ENCODE measurements around the gene APH1B. TPM values are rescaled to one million over a fixed set of nuclear protein-coding genes. Genes with fewer than 3 reads are reported as not detected.

Gene APH1B
- total RNA-seq, 2 donors from 2014 or later, result 20.0 to 35.0 TPM

DNA sequence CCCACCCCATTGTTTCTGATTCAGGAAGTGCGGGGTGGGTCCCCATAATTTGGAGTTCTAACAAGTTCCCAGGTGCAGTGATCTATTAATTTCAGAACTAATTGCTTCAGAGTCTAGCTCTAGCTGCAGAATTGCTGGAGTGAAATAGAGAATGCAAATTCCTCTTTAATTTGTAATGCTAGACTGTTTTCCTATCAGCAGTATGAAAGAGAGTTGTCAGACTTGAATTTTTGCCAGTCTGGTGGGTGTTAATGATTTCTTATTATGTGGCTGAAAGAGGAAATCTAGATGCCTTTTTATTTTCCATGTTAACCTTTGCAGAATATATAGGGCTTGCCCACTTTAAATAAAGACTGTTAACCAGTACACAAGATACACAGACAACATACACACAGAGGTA is 23.7 kb downstream of the APH1B start:
- H3K4me3 ChIP-seq, result no peak overlapping the region
- no peak overlapping the region for H3K27ac ChIP-seq
- TF ChIP-seq POLR2A (IDR thresholded peaks at IDR 0.05) (no peak), POLR2AphosphoS5 (IDR thresholded peaks at IDR 0.05) (no peak), CTCF (IDR thresholded peaks at IDR 0.05) (no peak)
- no peaks in the 10 kb centered on the region for H3K9me3 ChIP-seq
- no peaks in the 10 kb centered on the region for H3K36me3 ChIP-seq
- H3K4me1 ChIP-seq (replicated peaks), result no peaks in the 10 kb centered on the region
- no peak for DNase-seq (ENCODE audit: low spot score)
- 59% methylated on average over 1 of the region's 1 CpG for WGBS
- no peaks in the 10 kb centered on the region for H3K27me3 ChIP-seq (replicated peaks; ENCODE audit: insufficient read depth)
- intact Hi-C loops (cut with DNase I), result no loop called here

DNA sequence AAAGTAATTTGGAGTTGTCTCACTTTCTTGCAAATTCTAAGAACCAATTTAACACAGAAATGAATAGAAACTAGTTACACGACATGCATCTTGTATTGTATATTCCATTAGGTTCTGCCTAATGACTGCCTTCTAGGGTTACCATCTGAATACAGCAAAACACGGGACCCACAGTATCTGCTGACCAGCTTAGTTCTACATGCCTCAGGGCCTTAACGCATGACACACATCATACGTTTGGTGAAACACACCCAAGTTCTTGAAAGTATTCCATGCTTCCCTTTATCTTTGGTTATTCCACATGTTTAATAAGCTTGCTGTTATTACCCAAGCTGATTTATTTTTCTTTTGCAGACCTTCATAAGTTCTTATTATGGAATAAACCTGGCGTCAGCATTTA is 27.9 kb downstream of the APH1B start:
- H3K36me3 ChIP-seq, result no peaks in the 10 kb centered on the region
- WGBS, result 93% methylated on average over 5 of the region's 5 CpGs
- intact Hi-C loops (cut with DNase I), result no loop called here
- no peaks in the 10 kb centered on the region for H3K27me3 ChIP-seq (replicated peaks; ENCODE audit: insufficient read depth)
- no peak for TF ChIP-seq CTCF (IDR thresholded peaks at IDR 0.05)
- TF ChIP-seq POLR2AphosphoS5 (IDR thresholded peaks at IDR 0.05), result no peak
- no peak for TF ChIP-seq POLR2A (IDR thresholded peaks at IDR 0.05)
- no peak for DNase-seq (ENCODE audit: low spot score)
- no peak overlapping the region for H3K4me3 ChIP-seq
- H3K9me3 ChIP-seq, result no peaks in the 10 kb centered on the region
- no peaks in the 10 kb centered on the region for H3K4me1 ChIP-seq (replicated peaks)
- no peak overlapping the region for H3K27ac ChIP-seq

DNA sequence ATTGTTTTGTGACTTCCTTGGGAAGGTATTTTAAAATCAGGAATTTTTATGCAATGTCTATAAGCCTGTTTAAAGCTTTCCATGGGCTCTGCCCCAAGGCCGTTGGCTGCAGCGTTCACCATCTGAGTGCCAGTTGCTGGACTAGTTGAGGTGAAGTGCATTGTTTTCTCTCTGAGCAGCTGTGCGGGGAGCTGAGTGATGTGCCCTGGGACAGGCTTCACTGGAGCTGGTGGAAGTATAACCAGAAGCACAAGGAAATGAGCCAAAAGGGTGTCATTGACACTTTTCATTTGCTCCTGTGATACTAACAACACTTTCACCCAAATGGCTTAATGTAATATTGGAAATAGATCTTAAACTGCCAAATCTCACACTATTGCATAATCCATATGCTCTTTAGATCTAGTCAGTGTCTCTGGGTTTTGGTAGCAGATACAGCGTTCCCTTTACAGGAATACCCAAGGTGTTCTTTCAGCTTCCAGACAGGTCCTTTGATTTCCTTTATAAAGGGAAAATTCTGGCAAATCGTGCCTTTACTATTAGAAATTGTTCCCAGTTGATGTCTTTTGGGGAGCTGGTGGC is 29.2 kb downstream of the APH1B start:
- Histone ChIP-seq H3K27ac (no peak overlapping the region), H3K4me3 (no peak overlapping the region), H3K4me1 (replicated peaks) (no peaks in the 10 kb centered on the region), H3K9me3 (no peaks in the 10 kb centered on the region), H3K27me3 (replicated peaks; ENCODE audit: insufficient read depth) (no peaks in the 10 kb centered on the region), H3K36me3 (no peaks in the 10 kb centered on the region)
- TF ChIP-seq POLR2AphosphoS5 (IDR thresholded peaks at IDR 0.05) (no peak), CTCF (IDR thresholded peaks at IDR 0.05) (no peak), POLR2A (IDR thresholded peaks at IDR 0.05) (no peak)
- WGBS, result 69% methylated on average over 5 of the region's 5 CpGs
- no peak for DNase-seq (ENCODE audit: low spot score)
- intact Hi-C loops (cut with DNase I), result no loop called here

GRCh38 chr15:63308491-63308890 is 31.1 kb downstream of the APH1B start:
- intact Hi-C loops (cut with DNase I), result no loop called here
- 59% methylated on average over 4 of the region's 4 CpGs for WGBS
- no peaks in the 10 kb centered on the region for H3K4me1 ChIP-seq (replicated peaks)
- TF ChIP-seq CTCF (IDR thresholded peaks at IDR 0.05), result no peak
- H3K36me3 ChIP-seq, result no peaks in the 10 kb centered on the region
- H3K9me3 ChIP-seq, result no peaks in the 10 kb centered on the region
- DNase-seq (ENCODE audit: low spot score), result no peak
- no peaks in the 10 kb centered on the region for H3K27me3 ChIP-seq (replicated peaks; ENCODE audit: insufficient read depth)
- H3K4me3 ChIP-seq, result no peak overlapping the region
- H3K27ac ChIP-seq, result no peak overlapping the region

DNA sequence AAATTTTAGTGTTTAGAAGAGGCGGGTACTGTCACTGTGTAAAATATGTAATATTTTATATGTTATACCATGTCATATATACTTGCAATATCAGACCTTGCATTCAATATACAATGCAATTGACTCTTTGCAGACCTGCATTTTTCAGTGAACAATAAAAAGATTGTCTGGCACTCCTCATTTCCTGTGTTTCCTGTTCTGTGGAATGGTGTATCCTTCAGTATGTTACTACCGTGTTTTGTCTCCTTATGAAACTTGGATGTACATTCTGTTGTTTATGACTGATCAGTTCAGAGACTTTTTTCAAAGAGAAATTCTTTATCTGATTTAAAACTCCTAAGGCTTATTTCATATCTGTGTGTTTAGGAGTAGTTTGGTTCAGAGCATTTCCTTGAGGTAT is 31.5 kb downstream of the APH1B start:
- WGBS, result 48% methylated on average over 2 of the region's 2 CpGs
- intact Hi-C loops (cut with DNase I), result no loop called here
- H3K4me3 ChIP-seq, result no peak overlapping the region
- no peaks in the 10 kb centered on the region for H3K9me3 ChIP-seq
- no peaks in the 10 kb centered on the region for H3K36me3 ChIP-seq
- H3K27ac ChIP-seq, result no peak overlapping the region
- no peak for DNase-seq (ENCODE audit: low spot score)
- H3K27me3 ChIP-seq (replicated peaks; ENCODE audit: insufficient read depth), result no peaks in the 10 kb centered on the region
- H3K4me1 ChIP-seq (replicated peaks), result no peaks in the 10 kb centered on the region
- TF ChIP-seq POLR2AphosphoS5 (IDR thresholded peaks at IDR 0.05) (peak; percentile 56), POLR2A (IDR thresholded peaks at IDR 0.05) (no peak), CTCF (IDR thresholded peaks at IDR 0.05) (no peak)

Data from prostate gland (tissue), 2 donors.